Fibroblast of lung (primary cell): ENCODE measurements around the gene TTC19.

Experiments
- CTCF ChIP-seq, 2 donors: IDR thresholded peaks in 1 of 2; conservative IDR thresholded peaks in 1 of 2; 1 replicate in 1 of 2; 2 replicates in 1 of 2; pipeline ENCODE4 v1.5.1; 2011 to 2012; ENCODE audit warnings: low read length in 2 of 2, control low read depth in 1 of 2, inconsistent platforms in 1 of 2, low read depth in 1 of 2, mild to moderate bottlenecking in 1 of 2
- EZH2 ChIP-seq: IDR thresholded peaks from 2 replicates; pipeline ENCODE4 v1.5.1; 2012; ENCODE audit warnings: low read length, control low read depth, mild to moderate bottlenecking; ENCODE audit errors: missing control alignments

- TF ChIP-seq CTCF (conservative IDR thresholded peaks at IDR 0.05 in 1 of 2, IDR thresholded peaks at IDR 0.05 in 1 of 2; ENCODE audit: low read depth in 1 of 2, low read length in 2 of 2) (no peak), EZH2 (no peak)
Measured at GRCh38 chr17:15952048-15952532, 47.5 kb upstream of the TTC19 start.
